Stimulated activated CD4-positive, alpha-beta T cell treated with anti-CD3 and anti-CD28 coated beads, Interleukin-15, amount 100 ng/mL, for 48 hours (primary cell): ENCODE measurements around the gene WWOX.

Source experiments
- DNase-seq, 2 donors: peaks; one replicate each; pipeline ENCODE4 v3.0.0-alpha.2; 2020; ENCODE audit warnings: low read depth in 2 of 2

Gene WWOX

GRCh38 chr16:78194948-78195347 is 95.5 kb downstream of the WWOX start:
- DNase-seq: no peak

DNA sequence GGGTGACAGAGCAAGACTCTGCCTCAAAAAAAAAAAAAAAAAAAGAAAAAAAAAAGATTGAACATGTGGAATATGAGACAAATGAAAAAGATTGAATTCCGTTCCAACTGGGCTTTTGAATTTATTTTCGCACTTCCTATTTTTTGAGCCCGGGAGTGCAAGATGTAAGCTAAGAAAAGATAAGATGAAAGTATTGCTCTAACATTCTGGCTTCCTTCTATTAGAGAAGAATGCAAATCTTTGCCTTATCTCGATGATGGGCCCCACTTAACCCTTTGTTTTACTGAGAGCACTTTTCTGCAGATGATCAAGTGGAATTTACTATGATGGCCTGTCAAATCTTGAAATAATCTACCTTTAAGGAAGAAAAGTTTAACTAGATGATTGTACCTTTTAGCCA is 96.3 kb downstream of the WWOX start:
- no peak for DNase-seq

GRCh38 chr16:78196502-78196901 is 97.0 kb downstream of the WWOX start:
- DNase-seq: no peak

GRCh38 chr16:78198288-78198687 is 98.8 kb downstream of the WWOX start:
- no peak for DNase-seq

DNA sequence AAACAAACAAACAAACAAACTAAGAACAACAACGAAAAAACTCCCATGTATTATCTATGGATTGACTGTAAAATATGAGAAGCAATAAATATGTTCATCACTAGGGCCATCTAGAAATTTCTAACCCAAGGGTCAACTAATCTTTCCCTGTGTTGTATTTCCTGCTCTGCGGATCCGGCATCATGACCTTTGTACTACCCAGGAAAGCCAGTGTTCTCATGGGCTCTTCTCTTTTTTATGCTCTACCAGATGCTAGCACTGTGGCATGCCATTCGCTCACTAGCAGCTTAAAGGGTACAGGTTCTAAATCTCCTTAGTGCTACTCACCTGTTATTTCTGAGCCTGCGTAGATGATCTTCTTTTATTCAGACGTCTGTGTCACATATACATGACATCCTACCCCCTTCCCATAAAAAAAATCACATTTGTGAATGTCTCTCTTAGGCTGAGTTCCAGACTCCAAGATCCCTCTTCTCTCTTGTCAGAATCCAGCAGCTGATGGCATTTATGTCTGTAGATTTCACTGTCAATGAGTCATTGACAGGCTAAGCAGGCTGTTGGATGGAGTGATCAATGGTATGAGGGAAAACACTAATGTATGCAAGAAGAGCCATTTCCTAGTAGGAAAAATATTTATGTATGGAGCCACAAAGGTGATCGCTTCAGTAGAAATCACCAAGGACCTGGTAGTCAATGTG is 100.0 kb downstream of the WWOX start:
- DNase-seq: no peak

GRCh38 chr16:78200023-78200389 is 100.6 kb downstream of the WWOX start:
- DNase-seq: no peak

DNA sequence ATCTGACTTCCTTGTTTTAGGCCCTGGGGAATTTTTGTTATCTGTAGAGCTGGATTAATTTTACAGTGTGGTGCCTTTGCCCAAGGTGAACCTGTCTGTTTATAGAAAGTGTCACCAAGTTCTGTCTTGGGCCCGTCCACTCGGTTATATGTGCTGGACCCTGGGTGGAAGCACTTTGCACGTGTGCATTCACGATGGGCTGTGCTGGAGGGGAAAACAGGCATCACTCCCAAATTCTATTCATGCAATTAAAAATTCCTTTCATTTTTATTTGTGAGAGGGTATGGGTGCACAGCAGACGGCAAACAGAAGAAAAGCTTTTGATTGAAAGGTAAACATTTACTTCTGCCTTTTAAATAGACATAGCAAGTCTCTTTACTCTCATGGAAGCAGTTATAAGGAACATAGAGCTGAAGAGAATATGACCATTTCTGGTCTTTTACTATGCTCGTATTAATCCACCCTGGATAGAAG is 101.2 kb downstream of the WWOX start:
- no peak for DNase-seq

DNA sequence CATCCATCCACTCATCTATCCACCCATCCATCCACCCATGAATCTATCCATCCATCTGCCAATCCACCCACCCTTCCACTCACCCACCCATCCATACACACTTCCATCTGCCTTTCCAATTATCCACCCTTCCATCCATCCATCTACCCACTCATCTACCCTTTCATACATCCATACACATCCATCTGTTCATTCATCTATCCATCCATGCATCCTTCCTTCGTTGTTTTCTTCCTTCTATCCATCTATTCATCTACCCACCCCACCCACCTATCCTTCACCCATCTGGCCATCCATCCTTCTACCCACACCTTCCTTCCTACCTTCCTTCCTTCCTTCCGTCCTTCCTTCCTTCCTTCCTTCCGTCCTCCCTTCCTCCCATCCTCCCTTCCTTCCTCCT is 106.1 kb downstream of the WWOX start:
- no peak for DNase-seq

- DNase-seq: no peak
Measured at GRCh38 chr16:78206623-78207223, 107.3 kb downstream of the WWOX start.

DNA sequence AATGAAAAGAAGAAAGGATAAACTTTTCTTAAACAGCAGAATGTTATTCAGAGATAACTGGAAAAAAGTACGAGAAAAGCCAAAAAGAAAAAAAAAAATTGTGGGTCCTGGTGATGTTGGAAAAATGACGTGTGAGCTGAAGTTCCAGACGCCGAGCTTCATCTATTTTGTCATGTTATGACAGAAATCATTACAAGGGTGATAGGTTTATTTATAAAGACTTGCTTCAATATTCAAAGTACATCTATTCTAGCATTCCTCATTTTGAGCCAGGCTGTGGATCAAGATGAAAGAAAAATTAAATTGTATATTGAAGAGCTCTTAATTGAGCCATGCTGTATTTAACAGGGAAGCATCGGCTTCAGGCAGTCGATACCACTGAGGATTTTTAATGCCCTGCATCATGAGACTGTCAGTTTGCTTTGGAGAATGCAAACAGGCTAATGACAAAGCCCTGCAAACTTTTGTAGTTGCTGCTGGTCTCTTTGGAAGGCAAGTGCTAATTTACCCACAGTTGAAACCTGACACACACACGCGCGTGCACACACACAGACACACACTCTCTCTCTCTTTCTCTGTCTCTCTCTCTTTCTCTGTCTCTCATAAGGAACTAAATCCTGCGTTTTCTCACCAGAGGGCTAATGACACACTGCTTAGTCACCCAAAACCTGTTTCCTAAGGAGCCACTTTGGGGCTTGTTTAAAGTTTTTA is 110.7 kb downstream of the WWOX start:
- DNase-seq: no peak

- DNase-seq: no peak
Measured at GRCh38 chr16:78211020-78211599, 111.7 kb downstream of the WWOX start.

GRCh38 chr16:78211946-78212345 is 112.5 kb downstream of the WWOX start:
- DNase-seq: no peak

DNA sequence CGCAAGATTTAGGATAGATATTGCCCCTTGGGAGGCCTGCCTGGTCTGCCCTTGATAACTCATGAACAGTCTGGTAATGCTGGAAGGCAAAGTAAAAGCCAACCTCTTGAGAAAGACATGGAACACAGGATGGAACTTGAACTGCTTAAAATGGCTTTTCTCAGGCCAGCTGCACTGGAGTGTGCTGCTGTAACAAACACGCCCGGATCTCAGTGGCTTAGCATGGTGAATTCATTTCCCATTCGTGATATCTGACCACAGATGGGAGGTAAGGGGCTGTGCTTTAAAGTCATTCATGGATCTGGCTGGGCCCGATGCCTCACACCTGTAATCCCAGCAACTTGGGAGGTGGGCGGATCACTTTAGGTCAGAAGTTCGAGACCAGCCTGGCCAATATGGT is 113.2 kb downstream of the WWOX start:
- no peak for DNase-seq

GRCh38 chr16:78213751-78214150 is 114.3 kb downstream of the WWOX start:
- no peak for DNase-seq

DNA sequence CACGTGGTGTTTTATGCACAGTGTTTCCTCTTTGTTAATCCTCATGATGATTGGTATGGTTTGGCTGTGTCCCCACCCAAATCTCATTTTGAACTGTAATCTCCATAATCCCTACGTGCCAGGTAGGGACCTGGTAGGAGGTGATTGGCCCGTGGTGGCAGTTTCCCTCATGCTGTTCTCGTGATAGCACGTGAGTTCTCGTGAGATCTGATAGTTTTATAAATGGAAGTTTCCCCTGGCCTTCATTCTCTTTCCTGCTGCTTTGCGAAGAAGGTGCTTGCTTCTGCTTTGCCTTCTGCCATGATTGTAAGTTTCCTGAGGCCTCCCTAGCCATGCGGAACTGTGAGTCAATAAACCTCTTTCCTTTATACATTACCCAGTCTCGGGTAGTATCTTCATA is 115.8 kb downstream of the WWOX start:
- no peak for DNase-seq

DNA sequence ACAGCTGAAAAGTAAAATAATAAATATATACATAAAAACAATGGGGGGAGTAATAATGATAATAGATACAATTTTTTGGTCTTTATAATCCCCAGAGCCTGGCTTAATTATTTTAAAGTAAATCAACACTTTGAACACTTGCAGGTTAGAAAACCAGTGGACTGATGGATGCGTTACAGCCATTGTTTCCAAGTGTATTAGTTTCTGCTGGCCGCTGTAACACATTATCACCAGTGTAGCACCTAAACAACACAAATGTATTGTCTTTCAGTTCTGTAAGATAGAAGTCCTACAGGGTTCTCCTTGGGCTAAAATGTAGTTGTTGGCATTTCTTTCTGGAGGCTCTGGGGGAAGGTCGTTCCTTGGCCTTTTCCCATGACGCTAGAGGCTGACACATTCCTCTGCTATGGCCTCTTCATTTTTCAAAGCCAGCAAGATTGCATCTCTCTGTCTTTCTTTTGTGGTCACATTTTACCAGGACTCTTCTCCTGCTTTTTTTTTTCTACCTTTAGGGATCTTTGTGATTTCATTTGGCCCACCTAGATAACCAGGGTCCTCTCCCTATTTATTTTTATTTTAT is 116.8 kb downstream of the WWOX start:
- no peak for DNase-seq

GRCh38 chr16:78217276-78217675 is 117.8 kb downstream of the WWOX start:
- no peak for DNase-seq

DNA sequence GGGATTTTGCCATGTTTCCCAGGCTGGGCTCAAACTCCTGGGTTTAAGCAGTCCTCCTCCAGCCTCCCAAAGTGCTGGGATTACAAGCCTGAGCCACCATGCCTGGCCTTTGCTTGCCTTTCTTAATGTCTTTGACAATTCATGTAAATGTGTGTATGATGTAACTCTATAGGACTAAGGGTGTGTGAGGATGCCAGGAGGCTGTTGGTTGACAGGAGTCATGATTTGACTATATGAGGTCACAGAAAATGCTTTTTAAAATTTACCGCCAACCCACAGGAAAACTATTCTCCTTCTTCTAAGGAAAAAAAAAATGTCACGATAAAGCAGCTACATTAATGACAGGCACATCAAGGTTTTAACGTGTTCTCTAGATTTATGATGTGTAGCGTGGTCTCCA is 118.8 kb downstream of the WWOX start:
- no peak for DNase-seq

DNA sequence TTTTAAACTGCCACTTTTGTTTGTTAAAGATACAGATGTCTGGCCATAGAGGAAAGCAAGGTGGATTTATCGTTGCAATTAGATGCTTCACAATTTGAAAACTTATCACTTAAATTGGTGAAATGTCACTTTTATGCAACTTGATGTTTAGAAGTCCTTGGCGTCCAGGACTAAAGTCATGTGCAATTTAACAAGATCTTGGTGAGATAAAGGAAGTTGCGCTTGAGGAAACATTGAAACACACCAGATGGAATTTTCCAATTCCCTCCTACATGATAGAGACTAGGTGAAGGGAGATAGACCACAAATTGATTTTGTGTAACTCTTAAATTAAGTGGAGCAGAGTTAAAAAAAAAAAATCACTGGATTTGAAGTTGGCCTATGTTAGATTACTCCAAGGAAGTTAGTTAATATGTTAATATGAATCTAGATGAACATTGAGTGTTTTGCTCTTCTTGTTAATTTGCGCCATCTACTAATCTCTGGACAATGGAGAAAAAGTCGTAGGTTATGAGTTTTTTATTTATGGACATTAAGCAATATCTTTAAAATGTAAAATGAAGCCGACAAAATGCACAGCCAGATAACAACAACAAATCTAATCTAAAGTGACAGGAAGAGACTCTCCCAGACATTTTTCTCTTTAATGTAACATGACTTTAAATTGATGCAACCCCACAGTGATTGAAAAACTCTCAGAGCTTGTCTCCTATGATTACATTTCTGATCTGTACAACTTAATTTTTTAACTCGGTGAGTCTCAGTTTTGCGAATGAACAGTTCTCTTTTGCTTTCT is 119.6 kb downstream of the WWOX start:
- DNase-seq: no peak

DNA sequence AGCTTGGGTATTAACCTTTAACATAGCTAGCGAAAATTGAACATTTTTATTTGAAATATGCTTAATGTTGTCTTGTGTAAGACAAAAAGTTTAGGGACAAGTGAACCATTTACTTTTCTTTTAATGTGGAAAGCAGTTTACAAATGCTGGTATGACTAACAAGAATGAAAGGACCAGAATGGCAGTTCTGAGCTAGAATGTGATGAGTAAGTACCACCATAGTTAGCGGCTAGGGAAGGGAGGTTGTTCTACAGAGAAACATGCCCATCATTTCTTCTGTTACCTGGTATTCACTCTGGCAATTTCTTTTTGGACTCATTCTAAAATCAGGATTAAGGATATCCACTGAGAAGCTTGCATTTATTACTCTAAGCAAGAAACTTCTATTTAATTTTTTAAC is 121.1 kb downstream of the WWOX start:
- DNase-seq: no peak

- DNase-seq: no peak
Measured at GRCh38 chr16:78221892-78222291, 122.4 kb downstream of the WWOX start.

DNA sequence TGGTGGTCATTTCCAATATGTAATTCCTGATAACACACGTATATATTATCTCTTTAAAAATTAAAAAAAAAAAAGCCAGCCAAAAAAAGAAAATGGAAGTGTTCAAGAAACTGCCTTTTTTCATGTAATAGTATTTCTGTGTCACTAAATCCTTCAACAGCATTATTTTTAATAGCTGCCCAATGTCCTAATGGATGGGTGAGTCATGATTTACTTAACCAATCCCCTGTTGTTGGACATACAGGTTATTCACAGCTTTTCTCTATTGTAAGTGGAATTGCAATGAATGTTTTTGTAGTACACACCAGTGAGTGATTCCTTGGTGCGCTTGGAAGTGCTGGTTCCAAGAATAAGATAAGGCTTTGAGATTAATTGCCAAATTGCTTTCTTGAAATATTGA is 124.9 kb downstream of the WWOX start:
- DNase-seq: no peak
